T-helper 9 cell (primary cell): ENCODE results near the gene JAM3.
A peak's percentile ranks its signal among the peaks of the same experiment; 100 is the strongest.

ENCODE experiments used
- DNase-seq: peaks from one replicate; pipeline ENCODE4 v3.0.0-alpha.2; 2020
- total RNA-seq, 2 donors: gene quantifications; one replicate each; lab custom pipeline; 2026; lab: John Stamatoyannopoulos, UW

JAM3 gene
- 17.1 to 30.3 reads per million in 2 donors for total RNA-seq

- peak; percentile 95 for DNase-seq
These were observed at the start of gene JAM3 for GRCh38 chr11:134068829-134069425. Gene JAM3, plus strand, starts transcription at chr11:134069072. Its CDS starts 12 bp downstream, at chr11:134069084.

- DNase-seq, result no peak
These were observed 49.4 kb upstream of the JAM3 start for GRCh38 chr11:134019500-134019899.

GRCh38 chr11:134020598-134020997 is 48.3 kb upstream of the JAM3 start:
- no peak for DNase-seq

- no peak for DNase-seq
These were observed 47.5 kb upstream of the JAM3 start for GRCh38 chr11:134021326-134021725.

GRCh38 chr11:134022748-134023147 is 46.1 kb upstream of the JAM3 start:
- no peak for DNase-seq

- no peak for DNase-seq
These were observed 44.3 kb upstream of the JAM3 start for GRCh38 chr11:134024420-134025081.

- DNase-seq, result no peak
These were observed 43.8 kb upstream of the JAM3 start for GRCh38 chr11:134025082-134025429.

- DNase-seq, result no peak
These were observed 42.1 kb upstream of the JAM3 start for GRCh38 chr11:134026655-134027343.

GRCh38 chr11:134027671-134028070 is 41.2 kb upstream of the JAM3 start:
- DNase-seq, result no peak

- DNase-seq, result no peak
These were observed 40.4 kb upstream of the JAM3 start for GRCh38 chr11:134028368-134028920.

GRCh38 chr11:134030853-134031252 is 38.0 kb upstream of the JAM3 start:
- DNase-seq, result no peak

GRCh38 chr11:134032043-134032442 is 36.8 kb upstream of the JAM3 start:
- no peak for DNase-seq

GRCh38 chr11:134032501-134033091 is 36.3 kb upstream of the JAM3 start:
- DNase-seq, result no peak

GRCh38 chr11:134033276-134033675 is 35.6 kb upstream of the JAM3 start:
- no peak for DNase-seq

GRCh38 chr11:134033696-134034491 is 35.0 kb upstream of the JAM3 start:
- DNase-seq, result peak; percentile 23

- DNase-seq, result no peak
These were observed 34.1 kb upstream of the JAM3 start for GRCh38 chr11:134034496-134035381.

- DNase-seq, result no peak
These were observed 32.3 kb upstream of the JAM3 start for GRCh38 chr11:134036492-134037045.

GRCh38 chr11:134037046-134037908 is 31.6 kb upstream of the JAM3 start:
- peak; percentile 43 for DNase-seq

- DNase-seq, result no peak
These were observed 29.9 kb upstream of the JAM3 start for GRCh38 chr11:134038897-134039470.
